ENCODE results near the gene CATSPER2. TPM values are rescaled to one million over a fixed set of nuclear protein-coding genes. Genes with fewer than 3 reads are reported as not detected.
"Not testable (repeated sequence)": the region's sequence is repeated elsewhere in the genome, so short reads cannot be mapped to it uniquely, and the experiment has no call there.

The CATSPER2 gene
- total and polyA plus RNA-seq, 2 of the 8 experiments (the other 6 are each of a cell fraction or from before 2014, with no cell fraction given): 1.2 to 1.9 TPM

GRCh38 chr15:43693148-43694022, 44.7 kb upstream of the CATSPER2 start, which contains the start of gene CKMT1A:
CKMT1A (plus strand) TSS chr15:43693859; CDS start chr15:43694051, 192 bp downstream.
- H3K4me3 ChIP-seq (ENCODE audit: extremely low read depth in 1 of 4, insufficient read depth in 2 of 4, low read depth in 3 of 4, low read length in 4 of 4); H2AK5ac ChIP-seq (ENCODE audit: low read depth, low read length); H3K4ac ChIP-seq (replicated peaks; ENCODE audit: insufficient read length, low read depth, low read length); H2BK15ac ChIP-seq (ENCODE audit: low read length); H2BK120ac ChIP-seq (replicated peaks; ENCODE audit: low read depth, low read length); H4K20me1 ChIP-seq (replicated peaks in 1 of 2; ENCODE audit: control insufficient read depth in 1 of 2, insufficient read depth in 2 of 2, low read length in 2 of 2); H3K27me3 ChIP-seq (replicated peaks in 1 of 4; ENCODE audit: control insufficient read depth in 3 of 4, extremely low read depth in 1 of 4, insufficient read depth in 3 of 4, low read length in 3 of 4); CTCF ChIA-PET (ENCODE audit: partially characterized antibody); H3K9ac ChIP-seq (replicated peaks in 1 of 4; ENCODE audit: extremely low read depth in 1 of 4, low read depth in 3 of 4, low read length in 3 of 4); DNase-seq (ENCODE audit: low read depth in 1 of 2, low spot score in 2 of 2); H3K14ac ChIP-seq (ENCODE audit: insufficient read length); H3K9me3 ChIP-seq (ENCODE audit: insufficient read depth in 2 of 2, low read depth in 1 of 2, low read length in 1 of 2); H3K4me2 ChIP-seq (ENCODE audit: insufficient read depth in 1 of 2, low read depth in 2 of 2, low read length in 2 of 2); H3K18ac ChIP-seq (ENCODE audit: extremely low read depth, low read length); H4K8ac ChIP-seq (ENCODE audit: extremely low read depth, insufficient read depth, low read length); H3K23me2 ChIP-seq (ENCODE audit: low read depth, low read length); POLR2A ChIA-PET (ENCODE audit: partially characterized antibody); H2BK5ac ChIP-seq (ENCODE audit: low read depth, low read length); H3K27ac ChIP-seq (ENCODE audit: low read depth, low read length); H2AFZ ChIP-seq (ENCODE audit: low read length); H2BK20ac ChIP-seq (ENCODE audit: low read length); H2BK12ac ChIP-seq (ENCODE audit: low read depth, low read length); H4K5ac ChIP-seq (ENCODE audit: insufficient read length, low read depth, low read length); H3K79me2 ChIP-seq (ENCODE audit: control insufficient read depth in 1 of 2, insufficient read depth in 2 of 2, low read length in 2 of 2); H3K23ac ChIP-seq (ENCODE audit: insufficient read length); H3K79me1 ChIP-seq (ENCODE audit: low read depth, low read length); H3K36me3 ChIP-seq (ENCODE audit: control insufficient read depth in 2 of 4, insufficient read depth in 4 of 4, low read length in 3 of 4); H4K91ac ChIP-seq (replicated peaks; ENCODE audit: insufficient read length, low read length); H3K4me1 ChIP-seq (replicated peaks in 1 of 4; ENCODE audit: control insufficient read depth in 3 of 4, insufficient read depth in 4 of 4, low read length in 3 of 4); H3K56ac ChIP-seq (replicated peaks; ENCODE audit: insufficient read length, low read depth, low read length): not testable (repeated sequence)
- peak; percentile 32 for FAIRE-seq
- WGBS, 2 experiments (ENCODE audit: extremely low coverage in 1 of 2, insufficient coverage in 1 of 2, insufficient read length in 1 of 2, insufficient replicate concordance in 2 of 2, low coverage in 1 of 2, low lambda C conversion rate in 2 of 2, missing lambda C conversion rate in 1 of 2): no CpG with 5 or more reads among the region's 43 CpGs

GRCh38 chr15:43692679-43693078, 44.0 kb upstream of the CATSPER2 start:
- H3K4me2 ChIP-seq (ENCODE audit: insufficient read depth in 1 of 2, low read depth in 2 of 2, low read length in 2 of 2); H3K4me1 ChIP-seq (replicated peaks in 1 of 4; ENCODE audit: control insufficient read depth in 3 of 4, insufficient read depth in 4 of 4, low read length in 3 of 4); H3K27ac ChIP-seq (ENCODE audit: low read depth, low read length); H3K79me2 ChIP-seq (ENCODE audit: control insufficient read depth in 1 of 2, insufficient read depth in 2 of 2, low read length in 2 of 2); H3K4ac ChIP-seq (replicated peaks; ENCODE audit: insufficient read length, low read depth, low read length); H3K23ac ChIP-seq (ENCODE audit: insufficient read length); H4K8ac ChIP-seq (ENCODE audit: extremely low read depth, insufficient read depth, low read length); H2AK5ac ChIP-seq (ENCODE audit: low read depth, low read length); H3K9me3 ChIP-seq (ENCODE audit: insufficient read depth in 2 of 2, low read depth in 1 of 2, low read length in 1 of 2); H2BK20ac ChIP-seq (ENCODE audit: low read length); H3K14ac ChIP-seq (ENCODE audit: insufficient read length); POLR2A ChIA-PET (ENCODE audit: partially characterized antibody); CTCF ChIA-PET (ENCODE audit: partially characterized antibody); H2AFZ ChIP-seq (ENCODE audit: low read length); H3K36me3 ChIP-seq (ENCODE audit: control insufficient read depth in 2 of 4, insufficient read depth in 4 of 4, low read length in 3 of 4); DNase-seq (ENCODE audit: low read depth in 1 of 2, low spot score in 2 of 2); H3K23me2 ChIP-seq (ENCODE audit: low read depth, low read length); H2BK120ac ChIP-seq (replicated peaks; ENCODE audit: low read depth, low read length); H3K56ac ChIP-seq (replicated peaks; ENCODE audit: insufficient read length, low read depth, low read length); H3K18ac ChIP-seq (ENCODE audit: extremely low read depth, low read length); H3K79me1 ChIP-seq (ENCODE audit: low read depth, low read length); H4K91ac ChIP-seq (replicated peaks; ENCODE audit: insufficient read length, low read length); H2BK12ac ChIP-seq (ENCODE audit: low read depth, low read length); H2BK5ac ChIP-seq (ENCODE audit: low read depth, low read length); H4K5ac ChIP-seq (ENCODE audit: insufficient read length, low read depth, low read length); FAIRE-seq; H3K27me3 ChIP-seq (replicated peaks in 1 of 4; ENCODE audit: control insufficient read depth in 3 of 4, extremely low read depth in 1 of 4, insufficient read depth in 3 of 4, low read length in 3 of 4); H3K9ac ChIP-seq (replicated peaks in 1 of 4; ENCODE audit: extremely low read depth in 1 of 4, low read depth in 3 of 4, low read length in 3 of 4); H2BK15ac ChIP-seq (ENCODE audit: low read length); H4K20me1 ChIP-seq (replicated peaks in 1 of 2; ENCODE audit: control insufficient read depth in 1 of 2, insufficient read depth in 2 of 2, low read length in 2 of 2); H3K4me3 ChIP-seq (ENCODE audit: extremely low read depth in 1 of 4, insufficient read depth in 2 of 4, low read depth in 3 of 4, low read length in 4 of 4): not testable (repeated sequence)
- 54% methylated on average over 3 of the region's 7 CpGs; no CpG with 5 or more reads in 1 of the 2 experiments for WGBS, 2 experiments (ENCODE audit: extremely low coverage in 1 of 2, insufficient coverage in 1 of 2, insufficient read length in 1 of 2, insufficient replicate concordance in 2 of 2, low coverage in 1 of 2, low lambda C conversion rate in 2 of 2, missing lambda C conversion rate in 1 of 2)

Data from H1 (cell line).